HTR-8/SVneo (cell line): ENCODE data around the gene LMF2.
"Not testable (repeated sequence)": the region's sequence is repeated elsewhere in the genome, so short reads cannot be mapped to it uniquely, and the experiment has no call there.

Experiments used
- DNase-seq: peaks from one replicate; pipeline ENCODE4 v3.0.0; 2011; ENCODE audit warnings: low spot score, mixed read lengths; ENCODE audit not compliant: insufficient read length
- FAIRE-seq: peaks from 2 replicates; lab custom pipeline; 2011; peaks lifted over from hg19 to GRCh38; lab: Jason Lieb, UNC

The LMF2 gene

DNA sequence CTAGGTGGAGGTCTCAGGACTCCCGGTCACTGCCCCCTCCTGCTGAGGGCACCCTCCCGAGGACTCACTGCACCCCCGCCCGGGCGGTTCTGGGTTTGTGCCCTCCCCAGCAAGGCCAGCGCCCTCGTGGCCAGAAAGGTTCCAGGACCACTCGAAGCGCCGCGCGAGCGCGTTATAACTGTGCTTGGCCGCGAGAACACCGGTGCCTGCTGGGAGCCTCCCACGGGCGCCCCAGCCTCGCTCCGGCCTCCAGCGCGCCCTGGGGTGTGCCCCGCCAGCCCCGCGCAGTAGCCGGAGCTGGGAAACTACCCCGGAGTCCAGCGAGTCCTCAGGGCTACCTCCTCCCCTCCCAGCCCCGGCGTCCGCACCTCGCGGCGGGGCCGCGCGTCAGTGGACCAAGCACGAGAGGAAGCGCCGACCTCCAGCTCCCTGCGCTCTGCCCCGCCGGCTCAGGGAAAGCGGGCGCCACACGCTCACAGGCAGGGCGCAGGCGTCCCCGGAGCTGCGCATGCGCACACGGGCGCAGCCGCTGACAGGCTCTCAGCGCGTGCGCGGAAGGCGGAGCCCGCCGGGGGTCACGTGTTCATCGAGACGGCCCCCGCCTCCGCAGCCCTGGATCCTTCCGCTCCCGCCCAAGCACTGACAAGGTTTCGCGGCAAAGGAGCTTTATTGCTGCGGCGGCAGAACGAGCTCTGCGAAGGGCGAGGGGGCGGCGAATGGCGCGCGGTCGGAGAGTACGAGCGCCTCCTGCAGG, 17.8 kb upstream of the LMF2 start, which contains the start of gene SCO2:
TSS of gene SCO2 (minus strand) at position 495 of the 754 bp plus-strand sequence. CDS start 1,187 bp downstream, outside the sequence.
- FAIRE-seq (peak; percentile 87), DNase-seq (peak; percentile 96)

- FAIRE-seq: no peak
- DNase-seq: no peak
Measured at GRCh38 chr22:50524676-50525103, 17.2 kb upstream of the LMF2 start.

DNA sequence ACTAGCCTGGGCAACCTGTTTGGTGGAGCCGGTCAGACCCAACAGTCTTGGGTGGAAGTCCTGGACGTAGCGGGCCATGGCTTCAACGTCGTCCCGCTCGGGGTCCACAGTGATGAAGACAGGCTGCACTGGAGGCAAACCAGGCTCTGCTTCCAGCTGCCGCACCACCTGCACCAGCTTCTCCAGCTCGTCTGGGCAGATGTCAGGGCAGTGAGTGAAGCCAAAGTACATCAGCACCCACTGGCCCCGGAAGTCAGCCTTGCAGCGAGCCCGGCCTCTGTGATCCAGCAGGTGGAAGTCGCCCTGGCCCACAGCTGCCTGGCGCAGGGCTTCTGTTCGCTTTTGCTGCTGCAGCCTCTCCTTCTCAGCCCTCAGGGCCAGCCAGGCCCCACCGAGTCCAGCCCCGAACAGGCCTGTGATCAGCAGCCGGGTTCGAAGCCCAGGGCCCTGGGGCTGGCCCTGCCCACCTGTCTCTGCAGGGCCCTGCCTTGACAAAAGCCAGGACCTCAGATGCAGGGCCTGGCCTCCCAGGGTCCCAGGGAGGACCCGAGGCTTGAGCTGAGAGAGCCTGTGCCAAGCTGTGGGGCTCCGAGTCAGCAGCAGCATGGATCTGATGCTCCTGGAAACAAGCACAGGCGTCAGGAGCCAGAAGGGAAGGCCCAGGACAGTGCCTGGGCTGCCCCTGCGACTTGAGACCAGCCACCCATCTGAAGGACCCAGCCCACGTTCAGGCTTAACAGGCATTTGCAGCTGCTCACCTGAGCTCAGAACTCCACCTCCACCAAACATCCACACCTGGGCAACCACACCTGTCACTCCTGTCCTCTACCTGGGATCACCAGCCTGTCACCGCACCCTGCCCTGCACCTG, 16.5 kb upstream of the LMF2 start:
- no peak for DNase-seq
- FAIRE-seq: no peak

- no peak for FAIRE-seq
- no peak for DNase-seq
Measured at GRCh38 chr22:50523458-50523805, 15.9 kb upstream of the LMF2 start.

DNA sequence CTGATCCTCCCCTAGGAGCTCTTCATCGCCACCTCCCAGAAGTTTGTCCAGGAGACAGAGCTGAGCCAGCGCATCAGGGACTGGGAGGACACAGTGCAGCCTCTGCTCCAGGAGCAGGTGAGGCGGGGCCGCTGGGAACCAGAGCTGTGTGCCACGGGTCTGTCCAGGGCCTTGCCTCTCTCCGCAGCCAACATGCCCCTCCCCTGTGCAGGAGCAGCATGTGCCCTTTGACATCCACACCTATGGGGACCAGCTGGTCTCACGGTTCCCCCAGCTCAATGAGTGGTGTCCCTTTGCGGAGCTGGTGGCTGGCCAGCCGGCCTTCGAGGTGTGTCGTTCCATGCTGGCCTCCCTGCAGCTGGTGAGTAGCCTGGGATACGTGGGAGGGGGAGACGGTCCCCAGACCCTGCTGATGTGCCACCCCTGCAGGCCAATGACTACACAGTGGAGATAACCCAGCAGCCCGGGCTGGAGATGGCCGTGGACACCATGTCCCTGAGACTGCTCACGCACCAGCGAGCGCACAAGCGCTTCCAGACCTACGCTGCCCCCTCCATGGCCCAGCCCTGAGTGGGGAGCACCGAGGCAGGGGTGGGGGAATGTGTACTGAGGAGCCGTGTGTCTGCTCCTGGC, 15.4 kb upstream of the LMF2 start:
- FAIRE-seq: no peak
- no peak for DNase-seq

GRCh38 chr22:50522208-50522805, 14.8 kb upstream of the LMF2 start:
- no peak for FAIRE-seq
- no peak for DNase-seq

DNA sequence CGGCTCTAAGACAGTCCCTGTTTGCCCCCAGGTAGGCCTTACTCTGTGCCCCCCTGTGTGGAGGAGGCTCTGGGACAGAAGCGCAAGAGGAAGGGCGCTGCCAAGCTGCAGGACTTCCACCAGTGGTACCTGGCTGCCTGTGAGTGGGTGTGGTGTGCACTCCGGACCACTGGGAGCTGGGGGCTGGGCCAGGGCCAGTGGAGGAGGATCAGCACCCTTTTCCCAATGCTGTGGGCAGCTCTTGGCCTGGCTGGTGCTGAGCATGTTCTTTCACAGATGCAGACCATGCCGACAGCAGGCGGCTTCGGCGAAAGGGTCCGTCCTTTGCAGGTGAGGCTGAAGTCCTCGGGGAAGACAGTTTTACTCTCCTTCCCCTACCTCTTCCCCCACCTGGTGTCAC, 14.2 kb upstream of the LMF2 start:
- DNase-seq (no peak), FAIRE-seq (no peak)

DNA sequence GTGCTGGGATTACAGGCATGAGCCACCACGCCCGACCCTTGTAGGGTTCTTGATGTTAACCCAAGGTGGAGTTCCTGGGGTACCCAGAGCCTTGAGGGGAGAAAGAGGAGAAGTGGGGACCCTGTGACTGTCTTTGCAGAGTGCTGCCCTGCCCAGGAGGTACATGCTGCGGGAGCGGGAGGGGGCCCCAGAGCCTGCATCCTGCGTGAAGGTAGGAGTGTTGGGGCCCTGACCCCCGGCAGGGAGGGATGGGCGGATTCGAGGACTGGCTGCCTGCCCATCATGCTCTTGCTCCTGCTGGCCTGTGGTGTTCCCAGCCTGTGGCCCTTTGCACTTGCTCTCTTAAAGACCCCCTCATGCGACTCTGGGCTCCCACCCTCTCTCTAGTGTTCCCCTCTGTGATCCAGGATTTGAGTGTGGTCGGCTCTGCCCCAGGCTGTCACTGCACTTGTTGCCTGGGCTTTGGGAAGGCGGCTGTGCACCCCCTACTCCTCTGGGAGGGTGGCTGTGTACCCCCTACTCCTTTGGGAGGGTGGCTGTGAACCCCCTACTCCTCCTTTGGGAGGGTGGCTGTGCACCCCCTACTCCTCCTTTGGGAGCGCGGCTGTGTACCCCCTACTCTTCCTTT, 13.4 kb upstream of the LMF2 start:
- FAIRE-seq: no peak
- no peak for DNase-seq

- DNase-seq, FAIRE-seq: not testable (repeated sequence)
Measured at GRCh38 chr22:50520184-50520583, 12.7 kb upstream of the LMF2 start.

GRCh38 chr22:50519151-50519550, 11.6 kb upstream of the LMF2 start:
- no peak for FAIRE-seq

GRCh38 chr22:50518606-50519005, 11.1 kb upstream of the LMF2 start:
- FAIRE-seq: no peak
- no peak for DNase-seq

More at GRCh38 chr22:50519151-50519550, 11.6 kb upstream of the LMF2 start:
- no peak for DNase-seq

- no peak for FAIRE-seq
- no peak for DNase-seq
Measured at GRCh38 chr22:50517495-50518260, 10.2 kb upstream of the LMF2 start.

GRCh38 chr22:50516891-50517290, 9.4 kb upstream of the LMF2 start:
- FAIRE-seq: no peak
- DNase-seq: no peak

DNA sequence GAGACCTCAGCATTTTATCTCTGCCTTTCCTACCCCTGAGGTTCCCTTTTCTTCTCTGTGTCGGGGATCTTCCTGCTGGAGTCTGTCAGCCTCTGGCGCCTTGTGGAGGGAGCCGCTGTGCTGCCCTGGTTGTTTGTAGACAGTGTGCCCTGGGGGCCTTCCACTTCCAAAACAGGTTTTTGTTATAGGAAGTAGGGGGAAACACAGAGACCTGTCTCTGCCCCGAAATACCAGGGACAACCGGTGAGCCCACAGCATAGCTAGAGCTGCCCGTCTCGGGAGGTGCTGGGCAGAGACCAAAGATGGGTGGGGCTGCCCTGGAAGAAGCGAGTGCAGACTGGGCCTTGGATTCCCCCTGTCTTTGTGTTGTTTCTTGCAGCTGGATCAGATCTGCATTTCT, 8.6 kb upstream of the LMF2 start:
- no peak for DNase-seq
- FAIRE-seq: no peak

- FAIRE-seq (no peak), DNase-seq (no peak)
Measured at GRCh38 chr22:50513175-50513574, 5.7 kb upstream of the LMF2 start.

- FAIRE-seq: peak; percentile 9
Measured at GRCh38 chr22:50508897-50509296, 1.4 kb upstream of the LMF2 start.

DNA sequence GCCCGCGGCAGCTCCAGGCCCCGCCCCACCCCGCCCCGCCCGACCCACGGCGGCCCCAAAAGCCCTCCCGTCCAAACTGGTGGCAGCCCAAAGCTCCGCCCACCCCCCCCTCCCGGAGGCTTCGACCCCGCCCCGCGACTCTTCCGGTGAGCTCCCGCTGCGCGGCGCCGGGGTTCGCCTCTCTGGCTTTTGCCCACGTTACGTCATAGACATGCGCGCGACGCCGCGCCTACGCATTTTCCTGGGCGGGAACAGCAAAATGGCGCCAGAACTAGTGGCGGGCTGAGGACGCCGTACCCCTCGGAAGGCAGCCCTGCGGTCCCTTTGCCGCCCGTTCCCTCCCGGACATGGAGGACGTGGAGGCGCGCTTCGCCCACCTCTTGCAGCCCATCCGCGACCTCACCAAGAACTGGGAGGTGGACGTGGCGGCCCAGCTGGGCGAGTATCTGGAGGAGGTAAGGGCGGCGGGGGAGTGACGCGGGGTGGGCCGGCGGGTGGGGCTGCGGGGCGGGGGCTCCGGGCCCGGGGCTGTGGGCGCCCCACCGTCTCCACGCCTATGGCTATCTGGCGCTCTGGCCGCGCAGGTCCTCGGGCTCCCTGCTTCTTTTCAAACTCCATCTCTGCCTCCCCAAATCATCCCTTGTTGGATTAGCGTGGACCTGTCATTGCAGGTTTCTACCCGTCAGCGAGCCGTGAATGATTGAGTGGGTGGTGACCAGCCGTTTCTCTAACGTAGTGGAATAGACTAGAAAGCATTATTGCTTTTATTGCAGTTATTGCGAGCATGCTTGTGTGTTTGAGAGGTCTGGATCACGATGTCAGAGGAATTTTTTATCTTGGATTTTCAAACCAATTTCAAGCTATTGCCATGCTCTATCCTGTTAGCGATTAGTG, 736 bp upstream of the LMF2 start, which contains the start of gene NCAPH2:
TSS of gene NCAPH2 (plus strand) at position 234 of the 894 bp plus-strand sequence. CDS start at position 348, 114 bp downstream.
- peak; percentile 77 for FAIRE-seq
- peak; percentile 91 for DNase-seq

More at GRCh38 chr22:50508897-50509296, 1.4 kb upstream of the LMF2 start:
- DNase-seq: no peak
